Breast epithelium (tissue), 3 donors: Measurements from ENCODE around the gene GAPDH.

ENCODE experiments used
- POLR2A ChIP-seq: fragments of 450-650 bp; IDR thresholded peaks from one replicate; pipeline ENCODE4 v1.6.1; 2016; ENCODE audit warnings: antibody characterized with exemption, mild to moderate bottlenecking, moderate library complexity
- TF ChIP-seq, protein P1 (sequence below), 3 donors: fragments of 450-650 bp; IDR thresholded peaks; one replicate each; pipeline ENCODE4 v1.5.1; 2016 to 2017; ENCODE audit warnings: antibody characterized with exemption in 3 of 3, mild to moderate bottlenecking in 3 of 3, moderate library complexity in 3 of 3

GRCh38 chr12:6488240-6488639 lies 46.1 kb upstream of the GAPDH start:
- TF ChIP-seq, protein P1, sequence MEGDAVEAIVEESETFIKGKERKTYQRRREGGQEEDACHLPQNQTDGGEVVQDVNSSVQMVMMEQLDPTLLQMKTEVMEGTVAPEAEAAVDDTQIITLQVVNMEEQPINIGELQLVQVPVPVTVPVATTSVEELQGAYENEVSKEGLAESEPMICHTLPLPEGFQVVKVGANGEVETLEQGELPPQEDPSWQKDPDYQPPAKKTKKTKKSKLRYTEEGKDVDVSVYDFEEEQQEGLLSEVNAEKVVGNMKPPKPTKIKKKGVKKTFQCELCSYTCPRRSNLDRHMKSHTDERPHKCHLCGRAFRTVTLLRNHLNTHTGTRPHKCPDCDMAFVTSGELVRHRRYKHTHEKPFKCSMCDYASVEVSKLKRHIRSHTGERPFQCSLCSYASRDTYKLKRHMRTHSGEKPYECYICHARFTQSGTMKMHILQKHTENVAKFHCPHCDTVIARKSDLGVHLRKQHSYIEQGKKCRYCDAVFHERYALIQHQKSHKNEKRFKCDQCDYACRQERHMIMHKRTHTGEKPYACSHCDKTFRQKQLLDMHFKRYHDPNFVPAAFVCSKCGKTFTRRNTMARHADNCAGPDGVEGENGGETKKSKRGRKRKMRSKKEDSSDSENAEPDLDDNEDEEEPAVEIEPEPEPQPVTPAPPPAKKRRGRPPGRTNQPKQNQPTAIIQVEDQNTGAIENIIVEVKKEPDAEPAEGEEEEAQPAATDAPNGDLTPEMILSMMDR (IDR thresholded peaks at IDR 0.05): no peak
- TF ChIP-seq POLR2A: no peak
